ENCODE measurements around the gene BCL2L15. TPM values are rescaled to one million over a fixed set of nuclear protein-coding genes. Genes with fewer than 3 reads are reported as not detected.

BCL2L15 gene
- total and polyA plus RNA-seq, 5 donors = 0.09 to 0.89 (median 0.31) TPM

- DNase-seq (peak; percentile 100), ATAC-seq (peak; percentile 98 to 99)
- WGBS = under 1% methylated on average over 67 of the region's 67 CpGs
- peak within 1 kb of the TSS; percentile 87 for H3K27ac ChIP-seq (ENCODE audit: low read length)
- intact Hi-C loops (cut with DNase I) = loop anchor here in 2 of 4 donors (2.0 to 10.0 kb wide), 3 partner anchors 24 to 70 kb away; partner anchors contain the start of gene HIPK1 (in 1 of the 2)
- no peaks in the 10 kb centered on the region for H3K4me1 ChIP-seq (ENCODE audit: control insufficient read depth, insufficient read depth, low read length)
- no peaks in the 10 kb centered on the region for H3K9me3 ChIP-seq (ENCODE audit: control insufficient read depth, low read length)
- H3K27me3 ChIP-seq (ENCODE audit: control insufficient read depth, insufficient read depth) = no peaks in the 10 kb centered on the region
- peak within 1 kb of the TSS; percentile 53 for H3K4me3 ChIP-seq (ENCODE audit: low read length)
Measured at GRCh38 chr1:113904674-113905434, 17.5 kb upstream of the BCL2L15 start, which contains the start of the genes AP4B1 and DCLRE1B. TSS of gene AP4B1 (minus strand) at chr1:113904799. CDS start at chr1:113904717, 82 bp downstream. TSS of gene DCLRE1B (plus strand) at chr1:113905326. CDS start at chr1:113905587, 261 bp downstream.

- Histone ChIP-seq H3K9me3 (ENCODE audit: control insufficient read depth, low read length) (no peaks in the 10 kb centered on the region), H3K27me3 (ENCODE audit: control insufficient read depth, insufficient read depth) (no peaks in the 10 kb centered on the region), H3K4me3 (ENCODE audit: low read length) (peak overlapping the region; percentile 50), H3K4me1 (ENCODE audit: control insufficient read depth, insufficient read depth, low read length) (no peaks in the 10 kb centered on the region), H3K27ac (ENCODE audit: low read length) (peak overlapping the region; percentile 87)
- no peak for ATAC-seq
- no peak for DNase-seq
- under 1% methylated on average over 11 of the region's 11 CpGs for WGBS
- intact Hi-C loops (cut with DNase I) = loop anchor here in 2 of 4 donors (2.0 to 10.0 kb wide), 3 partner anchors 25 to 69 kb away; partner anchors contain the start of gene HIPK1 (in 1 of the 2)
Measured at GRCh38 chr1:113904293-113904673, 16.9 kb upstream of the BCL2L15 start.

- Histone ChIP-seq H3K4me3 (ENCODE audit: low read length) (peak overlapping the region; percentile 50), H3K27ac (ENCODE audit: low read length) (peak overlapping the region; percentile 87), H3K9me3 (ENCODE audit: control insufficient read depth, low read length) (no peaks in the 10 kb centered on the region), H3K27me3 (ENCODE audit: control insufficient read depth, insufficient read depth) (no peaks in the 10 kb centered on the region), H3K4me1 (ENCODE audit: control insufficient read depth, insufficient read depth, low read length) (no peaks in the 10 kb centered on the region)
- WGBS = 14% methylated on average over 7 of the region's 7 CpGs
- DNase-seq = no peak
- intact Hi-C loops (cut with DNase I) = loop anchor here in 2 of 4 donors (2.0 to 10.0 kb wide), 3 partner anchors 25 to 69 kb away; partner anchors contain the start of gene HIPK1 (in 1 of the 2)
- no peak for ATAC-seq
Measured at GRCh38 chr1:113903501-113904292, 16.3 kb upstream of the BCL2L15 start.

GRCh38 chr1:113901191-113901590, 13.8 kb upstream of the BCL2L15 start:
- intact Hi-C loops (cut with DNase I) = loop anchor here in 2 of 4 donors (10.0 kb wide), 1 partner anchor 66 kb away; no protein-coding TSS in a partner anchor

GRCh38 chr1:113899111-113899510, 11.7 kb upstream of the BCL2L15 start:
- Histone ChIP-seq H3K27me3 (ENCODE audit: control insufficient read depth, insufficient read depth) (no peaks in the 10 kb centered on the region), H3K4me3 (ENCODE audit: low read length) (no peak overlapping the region), H3K9me3 (ENCODE audit: control insufficient read depth, low read length) (no peaks in the 10 kb centered on the region), H3K27ac (ENCODE audit: low read length) (no peak overlapping the region), H3K4me1 (ENCODE audit: control insufficient read depth, insufficient read depth, low read length) (no peaks in the 10 kb centered on the region)
- no peak for DNase-seq
- ATAC-seq = no peak
- intact Hi-C loops (cut with DNase I) = no loop called here

More at GRCh38 chr1:113901191-113901590, 13.8 kb upstream of the BCL2L15 start:
- H3K4me1 ChIP-seq (ENCODE audit: control insufficient read depth, insufficient read depth, low read length) = no peaks in the 10 kb centered on the region
- H3K27ac ChIP-seq (ENCODE audit: low read length) = no peak overlapping the region
- DNase-seq (no peak), ATAC-seq (no peak)
- H3K9me3 ChIP-seq (ENCODE audit: control insufficient read depth, low read length) = no peaks in the 10 kb centered on the region
- 73% methylated on average over 3 of the region's 3 CpGs for WGBS
- no peak overlapping the region for H3K4me3 ChIP-seq (ENCODE audit: low read length)
- H3K27me3 ChIP-seq (ENCODE audit: control insufficient read depth, insufficient read depth) = no peaks in the 10 kb centered on the region

GRCh38 chr1:113898241-113898814, 10.9 kb upstream of the BCL2L15 start:
- no peak for ATAC-seq
- Histone ChIP-seq H3K4me3 (ENCODE audit: low read length) (no peak overlapping the region), H3K27me3 (ENCODE audit: control insufficient read depth, insufficient read depth) (no peaks in the 10 kb centered on the region), H3K9me3 (ENCODE audit: control insufficient read depth, low read length) (no peaks in the 10 kb centered on the region), H3K27ac (ENCODE audit: low read length) (no peak overlapping the region), H3K4me1 (ENCODE audit: control insufficient read depth, insufficient read depth, low read length) (no peaks in the 10 kb centered on the region)
- 100% methylated on average over 1 of the region's 1 CpG for WGBS
- no peak for DNase-seq
- intact Hi-C loops (cut with DNase I) = no loop called here

GRCh38 chr1:113895961-113896360, 8.6 kb upstream of the BCL2L15 start:
- WGBS = 91% methylated on average over 8 of the region's 8 CpGs
- no peak for ATAC-seq
- no peaks in the 10 kb centered on the region for H3K27me3 ChIP-seq (ENCODE audit: control insufficient read depth, insufficient read depth)
- H3K9me3 ChIP-seq (ENCODE audit: control insufficient read depth, low read length) = no peaks in the 10 kb centered on the region
- intact Hi-C loops (cut with DNase I) = no loop called here
- no peak overlapping the region for H3K4me3 ChIP-seq (ENCODE audit: low read length)
- no peak for DNase-seq
- no peak overlapping the region for H3K27ac ChIP-seq (ENCODE audit: low read length)
- no peaks in the 10 kb centered on the region for H3K4me1 ChIP-seq (ENCODE audit: control insufficient read depth, insufficient read depth, low read length)

GRCh38 chr1:113895098-113895497, 7.7 kb upstream of the BCL2L15 start:
- Histone ChIP-seq H3K9me3 (ENCODE audit: control insufficient read depth, low read length) (no peaks in the 10 kb centered on the region), H3K4me1 (ENCODE audit: control insufficient read depth, insufficient read depth, low read length) (no peaks in the 10 kb centered on the region), H3K4me3 (ENCODE audit: low read length) (no peak overlapping the region), H3K27ac (ENCODE audit: low read length) (no peak overlapping the region), H3K27me3 (ENCODE audit: control insufficient read depth, insufficient read depth) (no peaks in the 10 kb centered on the region)
- intact Hi-C loops (cut with DNase I) = no loop called here
- ATAC-seq = no peak
- DNase-seq = no peak
- 86% methylated on average over 6 of the region's 6 CpGs for WGBS

- H3K27ac ChIP-seq (ENCODE audit: low read length) = no peak overlapping the region
- DNase-seq (no peak), ATAC-seq (no peak)
- no peak overlapping the region for H3K4me3 ChIP-seq (ENCODE audit: low read length)
- intact Hi-C loops (cut with DNase I) = no loop called here
- H3K9me3 ChIP-seq (ENCODE audit: control insufficient read depth, low read length) = no peaks in the 10 kb centered on the region
- no peaks in the 10 kb centered on the region for H3K27me3 ChIP-seq (ENCODE audit: control insufficient read depth, insufficient read depth)
- WGBS = 97% methylated on average over 3 of the region's 3 CpGs
- no peaks in the 10 kb centered on the region for H3K4me1 ChIP-seq (ENCODE audit: control insufficient read depth, insufficient read depth, low read length)
Measured at GRCh38 chr1:113893267-113893666, 5.9 kb upstream of the BCL2L15 start.

GRCh38 chr1:113891631-113892220, 4.3 kb upstream of the BCL2L15 start:
- 90% methylated on average over 11 of the region's 11 CpGs for WGBS

More at GRCh38 chr1:113891631-113892220, 4.3 kb upstream of the BCL2L15 start:
- no peak overlapping the region for H3K27ac ChIP-seq (ENCODE audit: low read length)
- no peak overlapping the region for H3K4me3 ChIP-seq (ENCODE audit: low read length)
- no peaks in the 10 kb centered on the region for H3K4me1 ChIP-seq (ENCODE audit: control insufficient read depth, insufficient read depth, low read length)
- DNase-seq = no peak
- ATAC-seq = no peak
- no peaks in the 10 kb centered on the region for H3K9me3 ChIP-seq (ENCODE audit: control insufficient read depth, low read length)
- intact Hi-C loops (cut with DNase I) = no loop called here
- no peaks in the 10 kb centered on the region for H3K27me3 ChIP-seq (ENCODE audit: control insufficient read depth, insufficient read depth)

All from right cardiac atrium (tissue), 5 donors.